HepG2 (cell line): ENCODE measurements around the gene COL18A1.

Source experiments
- ARID2 ChIP-seq: sonication (generic); formaldehyde crosslinking; IDR thresholded peaks from 2 replicates; pipeline ENCODE4 v1.8.1; 2022; ENCODE audit warnings: mild to moderate bottlenecking, missing genetic modification reagents, borderline replicate concordance
- JARID2 ChIP-seq: sonication (generic); formaldehyde crosslinking; IDR thresholded peaks from 2 replicates; pipeline ENCODE4 v1.8.1; 2023; ENCODE audit warnings: missing genetic modification reagents, inconsistent platforms; ENCODE audit not compliant: insufficient replicate concordance
- POLR2A ChIP-seq, 2 experiments: IDR thresholded peaks; 2 replicates each; pipeline ENCODE4 v1.6.1; 2011; ENCODE audit warnings: low read depth in 2 of 2, low read length in 2 of 2, mild to moderate bottlenecking in 1 of 2, moderate library complexity in 1 of 2; ENCODE audit not compliant: insufficient read depth in 1 of 2
- POLR2AphosphoS5 ChIP-seq: IDR thresholded peaks from 2 replicates; pipeline ENCODE4 v1.6.1; 2012; ENCODE audit warnings: low read depth, low read length
- RARA ChIP-seq: IDR thresholded peaks from 2 replicates; pipeline ENCODE4 v1.6.1; 2016; ENCODE audit warnings: missing genetic modification reagents, missing compliant biosample characterization
- ZFP36L1 ChIP-seq: sonication (generic); formaldehyde crosslinking; IDR thresholded peaks from 2 replicates; pipeline ENCODE4 v1.8.0; 2022; ENCODE audit warnings: mild to moderate bottlenecking, missing genetic modification reagents, moderate library complexity
- ZNF572 ChIP-seq: sonication (generic); formaldehyde crosslinking; IDR thresholded peaks from 2 replicates; pipeline ENCODE4 v1.5.1; 2020; ENCODE audit warnings: mild to moderate bottlenecking, missing genetic modification reagents
- ZNF776 ChIP-seq: sonication (generic); formaldehyde crosslinking; IDR thresholded peaks from 2 replicates; pipeline ENCODE4 v1.4.0; 2020; ENCODE audit warnings: mild to moderate bottlenecking, missing genetic modification reagents
- ZZZ3 ChIP-seq: sonication (generic); formaldehyde crosslinking; IDR thresholded peaks from 2 replicates; pipeline ENCODE4 v1.4.0; 2020; ENCODE audit warnings: missing genetic modification reagents, mild to moderate bottlenecking, borderline replicate concordance
- TF ChIP-seq, protein P1 (sequence below): sonication (generic); formaldehyde crosslinking; IDR thresholded peaks from 2 replicates; pipeline ENCODE4 v1.5.0; 2020; ENCODE audit warnings: mild to moderate bottlenecking, missing genetic modification reagents, moderate library complexity
- TF ChIP-seq, protein P2 (sequence below): sonication (generic); formaldehyde crosslinking; IDR thresholded peaks from 2 replicates; pipeline ENCODE4 v1.5.0; 2020; ENCODE audit warnings: missing genetic modification reagents
- TF ChIP-seq, protein P3 (sequence below): sonication (generic); formaldehyde crosslinking; IDR thresholded peaks from 2 replicates; pipeline ENCODE4 v1.9.0; 2022; ENCODE audit warnings: missing genetic modification reagents, mild to moderate bottlenecking, borderline replicate concordance
- TF ChIP-seq, protein P4 (sequence below): IDR thresholded peaks from 2 replicates; pipeline ENCODE4 v1.6.1; 2016
- TF ChIP-seq, protein P5 (sequence below): sonication (generic); formaldehyde crosslinking; IDR thresholded peaks from 2 replicates; pipeline ENCODE4 v1.4.0; 2020; ENCODE audit warnings: mild to moderate bottlenecking, missing genetic modification reagents, borderline replicate concordance

DNA sequence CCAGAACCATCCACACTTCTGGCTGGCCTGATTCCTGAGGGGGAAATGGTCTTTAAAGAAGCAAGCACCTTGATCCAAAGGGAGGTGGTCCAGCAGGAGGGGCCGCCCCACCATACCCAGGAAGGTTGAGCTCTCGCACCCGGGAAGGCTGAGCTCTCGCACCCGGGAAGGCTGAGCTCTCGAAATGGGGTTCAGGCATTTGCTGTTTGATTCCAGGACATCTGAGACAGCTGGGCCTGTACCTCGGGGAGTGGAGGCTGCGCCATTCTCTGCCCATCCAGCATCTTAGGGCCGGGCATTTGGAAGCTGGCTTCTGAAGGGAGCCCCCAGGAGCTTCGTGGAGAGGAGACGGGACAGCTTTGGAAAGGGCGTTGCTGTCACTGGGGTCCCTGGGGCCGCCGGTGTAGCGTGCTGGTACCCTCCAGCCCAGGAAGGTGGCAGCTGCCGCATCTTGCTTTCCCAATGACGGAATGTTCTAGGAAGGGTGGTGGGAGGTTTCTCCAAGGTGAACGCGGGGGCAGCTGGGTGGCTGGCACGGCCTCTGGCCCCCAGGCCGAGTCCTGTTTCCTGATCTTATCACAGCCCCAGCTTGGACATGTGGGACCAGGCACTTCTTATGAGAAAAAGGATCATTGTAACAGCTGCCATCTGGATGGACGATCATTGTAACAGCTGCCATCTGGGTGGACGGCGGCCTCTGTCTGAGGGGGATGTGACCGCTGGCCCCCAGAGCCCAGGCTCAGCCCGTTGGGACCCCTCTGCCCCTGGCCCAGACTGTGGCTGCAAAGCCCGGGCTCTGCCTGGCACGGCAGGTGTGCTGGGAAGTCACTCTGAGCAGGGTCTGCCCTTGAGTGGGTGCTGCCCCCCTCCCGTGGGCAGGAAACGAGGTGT, 61.6 kb downstream of the COL18A1 start:
- no peak for TF ChIP-seq ARID2 (CRISPR knock-in tag)
- TF ChIP-seq, protein P1, sequence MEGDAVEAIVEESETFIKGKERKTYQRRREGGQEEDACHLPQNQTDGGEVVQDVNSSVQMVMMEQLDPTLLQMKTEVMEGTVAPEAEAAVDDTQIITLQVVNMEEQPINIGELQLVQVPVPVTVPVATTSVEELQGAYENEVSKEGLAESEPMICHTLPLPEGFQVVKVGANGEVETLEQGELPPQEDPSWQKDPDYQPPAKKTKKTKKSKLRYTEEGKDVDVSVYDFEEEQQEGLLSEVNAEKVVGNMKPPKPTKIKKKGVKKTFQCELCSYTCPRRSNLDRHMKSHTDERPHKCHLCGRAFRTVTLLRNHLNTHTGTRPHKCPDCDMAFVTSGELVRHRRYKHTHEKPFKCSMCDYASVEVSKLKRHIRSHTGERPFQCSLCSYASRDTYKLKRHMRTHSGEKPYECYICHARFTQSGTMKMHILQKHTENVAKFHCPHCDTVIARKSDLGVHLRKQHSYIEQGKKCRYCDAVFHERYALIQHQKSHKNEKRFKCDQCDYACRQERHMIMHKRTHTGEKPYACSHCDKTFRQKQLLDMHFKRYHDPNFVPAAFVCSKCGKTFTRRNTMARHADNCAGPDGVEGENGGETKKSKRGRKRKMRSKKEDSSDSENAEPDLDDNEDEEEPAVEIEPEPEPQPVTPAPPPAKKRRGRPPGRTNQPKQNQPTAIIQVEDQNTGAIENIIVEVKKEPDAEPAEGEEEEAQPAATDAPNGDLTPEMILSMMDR (CRISPR knock-in tag): no peak
- no peak for TF ChIP-seq ZNF572 (CRISPR knock-in tag)
- no peak for TF ChIP-seq ZFP36L1
- no peak for TF ChIP-seq ZNF776
- TF ChIP-seq, protein P2, sequence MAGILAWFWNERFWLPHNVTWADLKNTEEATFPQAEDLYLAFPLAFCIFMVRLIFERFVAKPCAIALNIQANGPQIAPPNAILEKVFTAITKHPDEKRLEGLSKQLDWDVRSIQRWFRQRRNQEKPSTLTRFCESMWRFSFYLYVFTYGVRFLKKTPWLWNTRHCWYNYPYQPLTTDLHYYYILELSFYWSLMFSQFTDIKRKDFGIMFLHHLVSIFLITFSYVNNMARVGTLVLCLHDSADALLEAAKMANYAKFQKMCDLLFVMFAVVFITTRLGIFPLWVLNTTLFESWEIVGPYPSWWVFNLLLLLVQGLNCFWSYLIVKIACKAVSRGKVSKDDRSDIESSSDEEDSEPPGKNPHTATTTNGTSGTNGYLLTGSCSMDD (CRISPR knock-in tag): no peak
- TF ChIP-seq POLR2A (IDR thresholded peaks at IDR 0.05; ENCODE audit: insufficient read depth in 1 of 2, low read depth in 2 of 2, low read length in 2 of 2): no peak
- no peak for TF ChIP-seq ZZZ3
- no peak for TF ChIP-seq RARA
- no peak for TF ChIP-seq POLR2AphosphoS5
- TF ChIP-seq, protein P3, sequence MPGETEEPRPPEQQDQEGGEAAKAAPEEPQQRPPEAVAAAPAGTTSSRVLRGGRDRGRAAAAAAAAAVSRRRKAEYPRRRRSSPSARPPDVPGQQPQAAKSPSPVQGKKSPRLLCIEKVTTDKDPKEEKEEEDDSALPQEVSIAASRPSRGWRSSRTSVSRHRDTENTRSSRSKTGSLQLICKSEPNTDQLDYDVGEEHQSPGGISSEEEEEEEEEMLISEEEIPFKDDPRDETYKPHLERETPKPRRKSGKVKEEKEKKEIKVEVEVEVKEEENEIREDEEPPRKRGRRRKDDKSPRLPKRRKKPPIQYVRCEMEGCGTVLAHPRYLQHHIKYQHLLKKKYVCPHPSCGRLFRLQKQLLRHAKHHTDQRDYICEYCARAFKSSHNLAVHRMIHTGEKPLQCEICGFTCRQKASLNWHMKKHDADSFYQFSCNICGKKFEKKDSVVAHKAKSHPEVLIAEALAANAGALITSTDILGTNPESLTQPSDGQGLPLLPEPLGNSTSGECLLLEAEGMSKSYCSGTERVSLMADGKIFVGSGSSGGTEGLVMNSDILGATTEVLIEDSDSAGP (CRISPR knock-in tag): no peak
- TF ChIP-seq, protein P4, sequence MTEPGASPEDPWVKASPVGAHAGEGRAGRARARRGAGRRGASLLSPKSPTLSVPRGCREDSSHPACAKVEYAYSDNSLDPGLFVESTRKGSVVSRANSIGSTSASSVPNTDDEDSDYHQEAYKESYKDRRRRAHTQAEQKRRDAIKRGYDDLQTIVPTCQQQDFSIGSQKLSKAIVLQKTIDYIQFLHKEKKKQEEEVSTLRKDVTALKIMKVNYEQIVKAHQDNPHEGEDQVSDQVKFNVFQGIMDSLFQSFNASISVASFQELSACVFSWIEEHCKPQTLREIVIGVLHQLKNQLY (CRISPR knock-in tag): no peak
- TF ChIP-seq, protein P5, sequence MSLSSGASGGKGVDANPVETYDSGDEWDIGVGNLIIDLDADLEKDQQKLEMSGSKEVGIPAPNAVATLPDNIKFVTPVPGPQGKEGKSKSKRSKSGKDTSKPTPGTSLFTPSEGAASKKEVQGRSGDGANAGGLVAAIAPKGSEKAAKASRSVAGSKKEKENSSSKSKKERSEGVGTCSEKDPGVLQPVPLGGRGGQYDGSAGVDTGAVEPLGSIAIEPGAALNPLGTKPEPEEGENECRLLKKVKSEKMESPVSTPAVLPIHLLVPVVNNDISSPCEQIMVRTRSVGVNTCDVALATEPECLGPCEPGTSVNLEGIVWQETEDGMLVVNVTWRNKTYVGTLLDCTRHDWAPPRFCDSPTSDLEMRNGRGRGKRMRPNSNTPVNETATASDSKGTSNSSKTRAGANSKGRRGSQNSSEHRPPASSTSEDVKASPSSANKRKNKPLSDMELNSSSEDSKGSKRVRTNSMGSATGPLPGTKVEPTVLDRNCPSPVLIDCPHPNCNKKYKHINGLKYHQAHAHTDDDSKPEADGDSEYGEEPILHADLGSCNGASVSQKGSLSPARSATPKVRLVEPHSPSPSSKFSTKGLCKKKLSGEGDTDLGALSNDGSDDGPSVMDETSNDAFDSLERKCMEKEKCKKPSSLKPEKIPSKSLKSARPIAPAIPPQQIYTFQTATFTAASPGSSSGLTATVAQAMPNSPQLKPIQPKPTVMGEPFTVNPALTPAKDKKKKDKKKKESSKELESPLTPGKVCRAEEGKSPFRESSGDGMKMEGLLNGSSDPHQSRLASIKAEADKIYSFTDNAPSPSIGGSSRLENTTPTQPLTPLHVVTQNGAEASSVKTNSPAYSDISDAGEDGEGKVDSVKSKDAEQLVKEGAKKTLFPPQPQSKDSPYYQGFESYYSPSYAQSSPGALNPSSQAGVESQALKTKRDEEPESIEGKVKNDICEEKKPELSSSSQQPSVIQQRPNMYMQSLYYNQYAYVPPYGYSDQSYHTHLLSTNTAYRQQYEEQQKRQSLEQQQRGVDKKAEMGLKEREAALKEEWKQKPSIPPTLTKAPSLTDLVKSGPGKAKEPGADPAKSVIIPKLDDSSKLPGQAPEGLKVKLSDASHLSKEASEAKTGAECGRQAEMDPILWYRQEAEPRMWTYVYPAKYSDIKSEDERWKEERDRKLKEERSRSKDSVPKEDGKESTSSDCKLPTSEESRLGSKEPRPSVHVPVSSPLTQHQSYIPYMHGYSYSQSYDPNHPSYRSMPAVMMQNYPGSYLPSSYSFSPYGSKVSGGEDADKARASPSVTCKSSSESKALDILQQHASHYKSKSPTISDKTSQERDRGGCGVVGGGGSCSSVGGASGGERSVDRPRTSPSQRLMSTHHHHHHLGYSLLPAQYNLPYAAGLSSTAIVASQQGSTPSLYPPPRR (CRISPR knock-in tag): no peak
- no peak for TF ChIP-seq JARID2 (CRISPR knock-in tag)
